Hepatocyte (in vitro differentiated cells): ENCODE results near the gene CASKIN1. TPM values are rescaled to one million over a fixed set of nuclear protein-coding genes. Genes with fewer than 3 reads are reported as not detected.
"Not testable (repeated sequence)": the region's sequence is repeated elsewhere in the genome, so short reads cannot be mapped to it uniquely, and the experiment has no call there.

Experiments
- DNase-seq: peaks from one replicate; pipeline ENCODE4 v3.0.0-alpha.2; 2016; ENCODE audit warnings: low spot score
- H2AFZ ChIP-seq: fragments of 200-600 bp; sonication (generic); 2 replicates; pipeline ENCODE4 v1.6.0; 2016; ENCODE audit warnings: antibody characterized with exemption, mild to moderate bottlenecking
- H3K27ac ChIP-seq: fragments of 200-600 bp; sonication (generic); 2 replicates; pipeline ENCODE4 v1.5.1; 2016; ENCODE audit warnings: mild to moderate bottlenecking
- H3K27me3 ChIP-seq: fragments of 200-600 bp; sonication (generic); 2 replicates; pipeline ENCODE4 v1.6.1; 2016
- H3K36me3 ChIP-seq: fragments of 200-600 bp; sonication (generic); replicated peaks from 2 replicates; pipeline ENCODE4 v1.5.1; 2016; ENCODE audit warnings: low read depth; ENCODE audit not compliant: insufficient read depth
- H3K4me1 ChIP-seq: fragments of 200-600 bp; sonication (generic); 2 replicates; pipeline ENCODE4 v1.5.1; 2016; ENCODE audit warnings: mild to moderate bottlenecking, moderate library complexity; ENCODE audit not compliant: insufficient read depth
- H3K4me2 ChIP-seq: fragments of 200-600 bp; sonication (generic); 2 replicates; pipeline ENCODE4 v1.6.0; 2016
- H3K4me3 ChIP-seq: fragments of 200-600 bp; sonication (generic); 2 replicates; pipeline ENCODE4 v1.5.1; 2016; ENCODE audit warnings: mild to moderate bottlenecking
- H3K79me2 ChIP-seq: fragments of 200-600 bp; sonication (generic); 2 replicates; pipeline ENCODE4 v1.6.0; 2017; ENCODE audit warnings: mild to moderate bottlenecking
- H3K9me2 ChIP-seq: fragments of 200-600 bp; sonication (generic); replicated peaks from 2 replicates; pipeline ENCODE4 v1.6.0; 2017; ENCODE audit warnings: mild to moderate bottlenecking; ENCODE audit not compliant: insufficient read depth
- H3K9me3 ChIP-seq: fragments of 200-600 bp; sonication (generic); 2 replicates; pipeline ENCODE4 v1.5.1; 2016; ENCODE audit warnings: low read depth, mild to moderate bottlenecking
- H4K20me1 ChIP-seq: fragments of 200-600 bp; sonication (generic); 2 replicates; pipeline ENCODE4 v1.6.0; 2016; ENCODE audit warnings: mild to moderate bottlenecking; ENCODE audit not compliant: insufficient read depth, poor library complexity, severe bottlenecking
- WGBS: methylation state at CpG from one replicate; pipeline ENCODE4 v1.1.6; 2016; ENCODE audit warnings: low lambda C conversion rate; ENCODE audit errors: missing lambda C conversion rate; 5-methylcytosine and 5-hydroxymethylcytosine counted together
- microRNA counts: library from miRNA; unstranded; fragments of <30 nt; microRNA quantifications from one replicate; lab custom pipeline; 2017
- microRNA-seq: library from miRNA; unstranded; fragments of <30 nt; microRNA quantifications from one replicate; pipeline ENCODE4, GENCODE V29; 2017
- polyA plus RNA-seq: library from polyadenylated mRNA; unstranded; fragments of >200 nt; fragmentation: Nextera tagmentation; extraction: Ambion mirVana; gene quantifications from 2 replicates; pipeline ENCODE4 v1.2.1, GENCODE V29; 2016
- small RNA-seq: library from RNA; depleted of rRNA; stranded (forward); fragments of <200 nt; gene quantifications from one replicate; pipeline ENCODE3, GENCODE V24; 2014
- total RNA-seq: library from RNA; depleted of rRNA; stranded (reverse); fragments of >200 nt; gene quantifications from 2 replicates; pipeline ENCODE4 v1.2.3, GENCODE V29; 2014

The CASKIN1 gene
- total and polyA plus RNA-seq, 2 experiments from 2014 or later: 0.47 to 1.7 TPM

GRCh38 chr16:2129890-2130447, 66.4 kb downstream of the CASKIN1 start:
- H4K20me1 ChIP-seq, H2AFZ ChIP-seq, DNase-seq, H3K4me2 ChIP-seq, H3K4me3 ChIP-seq, H3K27me3 ChIP-seq, H3K9me3 ChIP-seq, H3K27ac ChIP-seq, H3K9me2 ChIP-seq, H3K36me3 ChIP-seq: not testable (repeated sequence)
- 92% methylated on average over 22 of the region's 22 CpGs for WGBS
- H3K4me1 ChIP-seq: peaks cover 27% of the 10 kb centered on the region
- peaks cover 52% of the 10 kb centered on the region for H3K79me2 ChIP-seq

GRCh38 chr16:2129251-2129650, 67.2 kb downstream of the CASKIN1 start:
- H3K27me3 ChIP-seq, H3K36me3 ChIP-seq, H4K20me1 ChIP-seq, DNase-seq, H2AFZ ChIP-seq, H3K9me3 ChIP-seq, H3K9me2 ChIP-seq, H3K4me3 ChIP-seq: not testable (repeated sequence)
- WGBS: 45% methylated on average over 10 of the region's 11 CpGs
- H3K4me2 ChIP-seq: peak overlapping the region; percentile 70
- peak overlapping the region; percentile 87 for H3K27ac ChIP-seq
- H3K4me1 ChIP-seq: peaks cover 31% of the 10 kb centered on the region
- peaks cover 55% of the 10 kb centered on the region for H3K79me2 ChIP-seq

GRCh38 chr16:2127630-2128280, 68.7 kb downstream of the CASKIN1 start:
- H3K27me3 ChIP-seq, H2AFZ ChIP-seq, H3K36me3 ChIP-seq, H3K9me3 ChIP-seq, H4K20me1 ChIP-seq, DNase-seq, H3K9me2 ChIP-seq, H3K4me3 ChIP-seq: not testable (repeated sequence)
- peaks cover 37% of the 10 kb centered on the region for H3K4me1 ChIP-seq
- H3K27ac ChIP-seq: peak overlapping the region; percentile 99
- peak overlapping the region; percentile 55 for H3K4me2 ChIP-seq
- 20% methylated on average over 3 of the region's 3 CpGs for WGBS
- peaks cover 53% of the 10 kb centered on the region for H3K79me2 ChIP-seq

MicroRNAs within 50 kb of the gene (microRNA counts, 767-probe panel; counts per million panel counts)
- not detected for microRNA hsa-miR-3180 (lab: Ali Mortazavi, UCI)
- microRNA hsa-miR-4516 (lab: Ali Mortazavi, UCI): 9,582 counts per million, percentile 76 among the panel's probes with 10 or more counts

Small RNA genes lying within 50 kb of the gene (microRNA-seq; reads per million reads assigned to microRNA genes)
- gene MIR3180-5 (not detected), gene MIR4516 (not detected)

Small RNA genes lying within 50 kb of the gene (small RNA-seq; reads per million reads assigned to genes)
- gene MIR3180-5 (not detected), gene MIR4516 (not detected), gene RF00019 (not detected), gene SNORD60 (not detected)

Other genes with a start within 250 kb of the CASKIN1 start
- gene RPL3L, start 241.9 kb downstream of the CASKIN1 start, total RNA-seq: not detected in 2 replicates
- 0.08 TPM in 1 of 2 replicates, not detected in the other for gene RPL3L, start 241.9 kb downstream of the CASKIN1 start, polyA plus RNA-seq
- gene NDUFB10, start 237.1 kb downstream of the CASKIN1 start, total RNA-seq: 162 and 234 TPM in 2 replicates
- 244 and 251 TPM in 2 replicates for gene NDUFB10, start 237.1 kb downstream of the CASKIN1 start, polyA plus RNA-seq
- gene RPS2, start 231.8 kb downstream of the CASKIN1 start, total RNA-seq: 1,991 and 2,285 TPM in 2 replicates
- 1,449 and 1,663 TPM in 2 replicates for gene RPS2, start 231.8 kb downstream of the CASKIN1 start, polyA plus RNA-seq
- not detected in 2 replicates for gene RNF151, start 229.7 kb downstream of the CASKIN1 start, total RNA-seq
- not detected in 2 replicates for gene RNF151, start 229.7 kb downstream of the CASKIN1 start, polyA plus RNA-seq
- gene TBL3, start 224.6 kb downstream of the CASKIN1 start, total RNA-seq: 19.9 and 24.2 TPM in 2 replicates
- gene TBL3, start 224.6 kb downstream of the CASKIN1 start, polyA plus RNA-seq: 48.5 and 56.3 TPM in 2 replicates
- 2.3 and 5.1 TPM in 2 replicates for gene NOXO1, start 215.1 kb downstream of the CASKIN1 start, total RNA-seq
- gene NOXO1, start 215.1 kb downstream of the CASKIN1 start, polyA plus RNA-seq: 5.4 and 6.0 TPM in 2 replicates
- gene GFER, start 212.4 kb downstream of the CASKIN1 start, total RNA-seq: 34.0 and 34.9 TPM in 2 replicates
- 44.0 and 56.8 TPM in 2 replicates for gene GFER, start 212.4 kb downstream of the CASKIN1 start, polyA plus RNA-seq
- 1.4 and 2.2 TPM in 2 replicates for gene SYNGR3, start 206.6 kb downstream of the CASKIN1 start, total RNA-seq
- gene SYNGR3, start 206.6 kb downstream of the CASKIN1 start, polyA plus RNA-seq: 1.5 and 2.5 TPM in 2 replicates
- 22.8 and 42.6 TPM in 2 replicates for gene ZNF598, start 186.8 kb downstream of the CASKIN1 start, total RNA-seq
- 29.5 and 36.8 TPM in 2 replicates for gene ZNF598, start 186.8 kb downstream of the CASKIN1 start, polyA plus RNA-seq
- 2.7 and 4.1 TPM in 2 replicates for gene NPW, start 176.8 kb downstream of the CASKIN1 start, total RNA-seq
- gene NPW, start 176.8 kb downstream of the CASKIN1 start, polyA plus RNA-seq: 45.2 and 57.6 TPM in 2 replicates
- gene NHERF2, start 169.7 kb downstream of the CASKIN1 start, total RNA-seq: 25.9 and 29.6 TPM in 2 replicates
- gene NHERF2, start 169.7 kb downstream of the CASKIN1 start, polyA plus RNA-seq: 37.7 and 43.8 TPM in 2 replicates
- gene NTHL1, start 148.8 kb downstream of the CASKIN1 start, total RNA-seq: 19.6 and 20.2 TPM in 2 replicates
- 23.4 and 28.5 TPM in 2 replicates for gene NTHL1, start 148.8 kb downstream of the CASKIN1 start, polyA plus RNA-seq
- 39.5 and 41.8 TPM in 2 replicates for gene TSC2, start 148.6 kb downstream of the CASKIN1 start, total RNA-seq
- gene TSC2, start 148.6 kb downstream of the CASKIN1 start, polyA plus RNA-seq: 78.7 and 113 TPM in 2 replicates
- gene PKD1, start 60.7 kb downstream of the CASKIN1 start, total RNA-seq: 40.2 and 60.6 TPM in 2 replicates
- gene PKD1, start 60.7 kb downstream of the CASKIN1 start, polyA plus RNA-seq: 35.9 and 49.3 TPM in 2 replicates
- 4.1 and 8.3 TPM in 2 replicates for gene RAB26, start 48.0 kb downstream of the CASKIN1 start, total RNA-seq
- gene RAB26, start 48.0 kb downstream of the CASKIN1 start, polyA plus RNA-seq: 11.3 and 15.0 TPM in 2 replicates
- 55.1 and 73.4 TPM in 2 replicates for gene TRAF7, start 40.8 kb downstream of the CASKIN1 start, total RNA-seq
- 30.0 and 37.4 TPM in 2 replicates for gene TRAF7, start 40.8 kb downstream of the CASKIN1 start, polyA plus RNA-seq
- gene MLST8, start 8.8 kb upstream of the CASKIN1 start, total RNA-seq: 28.3 and 52.4 TPM in 2 replicates
- 87.3 and 88.3 TPM in 2 replicates for gene MLST8, start 8.8 kb upstream of the CASKIN1 start, polyA plus RNA-seq
- 3.3 and 9.9 TPM in 2 replicates for gene BRICD5, start 14.3 kb upstream of the CASKIN1 start, total RNA-seq
- 6.2 and 14.8 TPM in 2 replicates for gene BRICD5, start 14.3 kb upstream of the CASKIN1 start, polyA plus RNA-seq
- gene PGP, start 18.2 kb upstream of the CASKIN1 start, total RNA-seq: 20.6 and 24.8 TPM in 2 replicates
- gene PGP, start 18.2 kb upstream of the CASKIN1 start, polyA plus RNA-seq: 34.2 and 38.0 TPM in 2 replicates
- 18.1 and 19.7 TPM in 2 replicates for gene E4F1, start 27.0 kb upstream of the CASKIN1 start, total RNA-seq
- 15.5 and 28.4 TPM in 2 replicates for gene E4F1, start 27.0 kb upstream of the CASKIN1 start, polyA plus RNA-seq
- gene DNASE1L2, start 39.8 kb upstream of the CASKIN1 start, total RNA-seq: 0.23 and 0.64 TPM in 2 replicates
- gene DNASE1L2, start 39.8 kb upstream of the CASKIN1 start, polyA plus RNA-seq: 0.27 and 0.80 TPM in 2 replicates
- gene ECI1, start 55.0 kb upstream of the CASKIN1 start, total RNA-seq: 59.9 and 71.4 TPM in 2 replicates
- 133 and 156 TPM in 2 replicates for gene ECI1, start 55.0 kb upstream of the CASKIN1 start, polyA plus RNA-seq
- 107 and 128 TPM in 2 replicates for gene RNPS1, start 71.5 kb upstream of the CASKIN1 start, total RNA-seq
- gene RNPS1, start 71.5 kb upstream of the CASKIN1 start, polyA plus RNA-seq: 198 and 211 TPM in 2 replicates
- gene ABCA3, start 144.1 kb upstream of the CASKIN1 start, total RNA-seq: 1.5 and 1.8 TPM in 2 replicates
- gene ABCA3, start 144.1 kb upstream of the CASKIN1 start, polyA plus RNA-seq: 0.94 and 4.9 TPM in 2 replicates
- gene CCNF, start 232.8 kb upstream of the CASKIN1 start, total RNA-seq: 4.7 TPM in 2 replicates
- 4.3 and 6.5 TPM in 2 replicates for gene CCNF, start 232.8 kb upstream of the CASKIN1 start, polyA plus RNA-seq